NCI-H1105 (cell line): ENCODE data around the gene ASB3.
"Not testable (repeated sequence)": the region's sequence is repeated elsewhere in the genome, so short reads cannot be mapped to it uniquely, and the experiment has no call there.

Experiments used
- DNase-seq: peaks from one replicate; lab custom pipeline; 2025; lab: John Stamatoyannopoulos, UW

The ASB3 gene

GRCh38 chr2:53787614-53788289 is 999 bp upstream of the ASB3 start:
- DNase-seq = no peak

- DNase-seq = no peak
Observed at GRCh38 chr2:53786352-53786704, 425 bp downstream of the ASB3 start.

- no peak for DNase-seq
Observed at GRCh38 chr2:53785366-53785765, 1.4 kb downstream of the ASB3 start.

- DNase-seq = no peak
Observed at GRCh38 chr2:53784436-53784835, 2.3 kb downstream of the ASB3 start.

- DNase-seq = no peak
Observed at GRCh38 chr2:53782676-53783075, 4.1 kb downstream of the ASB3 start.

GRCh38 chr2:53780056-53780455 is 6.7 kb downstream of the ASB3 start:
- DNase-seq = no peak

- DNase-seq = no peak
Observed at GRCh38 chr2:53778536-53779162, 8.1 kb downstream of the ASB3 start.

GRCh38 chr2:53777134-53777533 is 9.6 kb downstream of the ASB3 start:
- DNase-seq = no peak

- no peak for DNase-seq
Observed at GRCh38 chr2:53770264-53770663, 16.5 kb downstream of the ASB3 start.

- no peak for DNase-seq
Observed at GRCh38 chr2:53769318-53769945, 17.3 kb downstream of the ASB3 start.

GRCh38 chr2:53768242-53768542 is 18.6 kb downstream of the ASB3 start:
- peak; percentile 34 for DNase-seq

GRCh38 chr2:53767405-53768241 is 19.1 kb downstream of the ASB3 start, which contains the start of gene CHAC2:
CHAC2 (plus strand) TSS chr2:53767804; CDS start chr2:53767887, 83 bp downstream.
- peak; percentile 74 for DNase-seq

GRCh38 chr2:53765767-53766166 is 21.0 kb downstream of the ASB3 start:
- DNase-seq = no peak

GRCh38 chr2:53757206-53757605 is 29.5 kb downstream of the ASB3 start:
- not testable (repeated sequence) for DNase-seq

- no peak for DNase-seq
Observed at GRCh38 chr2:53756644-53757043, 30.1 kb downstream of the ASB3 start.

- no peak for DNase-seq
Observed at GRCh38 chr2:53755121-53755520, 31.6 kb downstream of the ASB3 start.

- DNase-seq = no peak
Observed at GRCh38 chr2:53753041-53753440, 33.7 kb downstream of the ASB3 start.

GRCh38 chr2:53752385-53752784 is 34.4 kb downstream of the ASB3 start:
- DNase-seq = no peak

GRCh38 chr2:53751728-53752127 is 35.0 kb downstream of the ASB3 start:
- no peak for DNase-seq

GRCh38 chr2:53750041-53750768 is 36.5 kb downstream of the ASB3 start:
- DNase-seq = no peak

GRCh38 chr2:53744395-53745065 is 42.2 kb downstream of the ASB3 start:
- no peak for DNase-seq
